Hypothalamus (tissue), 51 donors: ENCODE data around the gene SDK2.
"Not testable (repeated sequence)": the region's sequence is repeated elsewhere in the genome, so short reads cannot be mapped to it uniquely, and the experiment has no call there.

Experiments
- DNase-seq, 51 donors: peaks; one replicate each; lab custom pipeline; 2025; lab: John Stamatoyannopoulos, UW

The SDK2 gene

DNA sequence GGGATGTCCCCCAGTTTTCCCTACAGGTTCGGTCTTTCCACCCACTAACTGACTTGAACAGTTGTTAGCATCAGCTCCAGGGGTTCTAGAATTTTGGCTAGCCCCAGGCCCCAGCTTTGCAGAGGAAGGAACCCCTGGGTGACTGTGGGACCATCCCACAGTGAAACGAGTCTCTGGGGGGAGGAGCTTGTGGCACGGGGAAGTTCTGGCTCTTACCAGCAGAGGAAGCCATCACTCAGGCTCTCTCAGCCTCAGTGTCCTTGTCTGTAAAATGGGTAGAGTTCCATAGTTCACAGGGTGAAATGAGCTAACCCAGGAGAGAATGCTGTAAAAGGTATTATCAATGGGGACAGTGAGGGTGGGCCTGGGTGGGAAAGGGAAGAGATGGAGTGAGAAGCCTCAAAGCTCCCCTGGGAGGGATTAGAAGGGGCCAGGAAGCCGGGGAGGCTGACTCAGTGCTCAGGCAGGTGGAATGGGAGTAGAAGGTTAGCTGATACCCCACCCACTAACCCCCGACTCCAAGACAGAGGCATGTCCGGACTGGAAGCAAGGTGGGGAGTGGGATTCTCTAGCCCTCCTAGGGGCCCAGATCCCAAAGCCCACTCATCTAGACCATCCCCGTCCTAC, 301.6 kb downstream of the SDK2 start:
- no peak for DNase-seq

DNA sequence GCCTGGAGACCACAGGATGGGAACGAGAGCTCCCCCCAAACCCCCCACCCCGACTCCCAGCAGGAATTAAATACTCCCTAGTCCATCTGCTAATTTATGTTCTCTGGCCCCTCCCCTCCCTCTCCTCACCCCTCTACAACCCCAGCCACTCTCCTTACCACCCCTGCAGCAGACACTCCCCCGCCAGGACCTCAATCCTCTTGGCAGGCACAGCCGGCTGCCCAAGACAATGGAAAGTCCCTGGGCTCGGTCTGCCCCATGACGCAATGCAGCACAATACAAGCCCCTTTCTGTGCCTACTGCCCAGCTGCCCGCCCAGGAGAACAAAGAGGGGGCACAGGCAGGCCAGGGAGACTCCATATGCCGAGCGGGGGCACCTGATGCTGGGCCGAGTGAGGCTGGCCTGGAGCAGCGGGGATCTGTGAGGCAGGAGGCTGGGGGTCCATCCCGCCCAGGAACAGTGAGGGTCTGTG, 302.2 kb downstream of the SDK2 start:
- peak in 50 of 51 donors; percentile 26 to 97 (median 90) for DNase-seq

DNA sequence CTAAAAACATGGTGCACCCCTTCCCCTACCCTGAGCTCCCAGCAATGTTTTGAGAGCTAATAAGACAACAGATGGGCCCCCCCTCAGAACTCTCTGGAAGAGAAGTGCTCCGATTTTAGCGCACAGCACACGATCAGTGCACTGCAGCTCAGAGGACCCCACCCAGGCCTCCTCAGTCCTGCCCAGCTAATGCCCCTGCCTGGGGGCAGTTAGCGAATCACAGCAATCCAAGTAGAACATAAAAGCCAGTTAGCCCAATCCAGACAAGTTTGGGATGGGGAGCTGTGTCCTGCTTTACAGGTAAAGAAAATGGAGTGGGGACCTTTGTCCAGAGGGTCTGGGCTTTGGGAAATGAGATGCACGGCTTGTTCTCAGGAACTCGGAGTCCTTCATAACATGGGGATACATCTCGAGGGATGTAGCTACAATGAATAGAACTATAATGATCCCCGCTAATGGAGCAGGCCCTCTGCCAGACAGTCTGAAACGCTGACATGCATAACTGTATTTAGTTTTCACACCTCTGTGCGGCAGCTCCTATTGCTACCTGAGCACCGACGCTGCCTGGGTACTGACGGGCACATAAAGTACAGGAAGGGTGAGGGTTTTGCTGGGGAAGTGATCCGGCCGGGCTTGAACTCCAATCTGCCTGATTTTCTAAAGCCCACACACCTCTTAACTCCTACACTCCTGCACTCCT, 302.7 kb downstream of the SDK2 start:
- peak in 2 of 51 donors; percentile 55 to 59 for DNase-seq

DNA sequence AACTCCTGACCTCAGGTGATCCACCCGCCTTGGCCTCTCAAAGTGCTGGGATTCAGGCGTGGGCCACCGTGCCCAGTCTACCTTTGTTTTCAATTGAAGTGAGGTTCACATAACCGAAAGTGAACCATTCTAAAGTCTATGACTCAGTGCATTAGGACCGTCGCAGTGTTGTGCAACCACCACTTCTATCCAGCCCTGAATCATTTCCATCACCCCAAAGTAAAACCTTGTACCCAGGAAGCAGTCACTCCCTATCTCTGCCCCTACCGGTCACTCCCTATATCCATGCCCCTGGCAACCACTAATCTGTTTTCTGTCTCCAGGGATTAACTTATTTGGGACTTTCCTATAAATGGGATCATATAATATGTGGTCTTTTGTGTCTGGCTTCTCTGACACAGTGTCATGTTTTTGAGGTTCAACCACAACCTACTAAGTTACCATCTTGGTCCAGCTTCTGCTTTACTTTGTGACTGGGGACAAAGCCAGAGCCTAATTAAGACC, 304.1 kb downstream of the SDK2 start:
- DNase-seq, result peak in 1 of 51 donors; percentile 12

DNA sequence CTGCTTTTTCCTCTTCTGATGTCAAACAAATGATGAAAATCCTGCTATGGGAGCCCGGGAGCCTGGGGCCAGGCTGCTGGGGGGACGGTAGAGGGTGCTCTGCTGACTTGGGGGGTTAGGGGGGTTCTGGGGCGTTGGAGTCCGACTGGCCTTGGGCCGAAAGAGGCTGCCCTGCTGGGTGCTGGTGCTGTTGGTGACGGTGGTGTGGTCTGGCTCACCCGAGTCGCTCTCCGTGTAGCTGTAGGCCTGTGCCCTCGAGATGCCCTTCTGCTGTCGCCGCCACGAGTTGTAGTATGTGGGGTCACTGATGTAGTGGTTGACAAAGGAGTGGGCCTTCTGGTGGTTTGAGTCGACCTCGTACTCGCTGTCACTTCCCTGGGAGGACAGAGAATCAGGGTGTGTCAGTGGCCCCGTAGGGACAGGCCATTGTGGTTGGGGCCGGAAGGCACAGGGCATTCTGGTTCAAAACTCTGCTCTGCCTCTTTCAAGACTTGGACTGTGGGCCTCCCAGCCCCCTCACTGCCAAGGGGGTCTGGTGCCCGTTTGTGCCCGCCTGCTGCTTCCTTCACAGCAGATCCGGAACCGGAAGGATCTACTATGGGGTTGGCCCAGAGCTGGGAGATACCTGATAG, 305.6 kb downstream of the SDK2 start:
- DNase-seq, result no peak

DNA sequence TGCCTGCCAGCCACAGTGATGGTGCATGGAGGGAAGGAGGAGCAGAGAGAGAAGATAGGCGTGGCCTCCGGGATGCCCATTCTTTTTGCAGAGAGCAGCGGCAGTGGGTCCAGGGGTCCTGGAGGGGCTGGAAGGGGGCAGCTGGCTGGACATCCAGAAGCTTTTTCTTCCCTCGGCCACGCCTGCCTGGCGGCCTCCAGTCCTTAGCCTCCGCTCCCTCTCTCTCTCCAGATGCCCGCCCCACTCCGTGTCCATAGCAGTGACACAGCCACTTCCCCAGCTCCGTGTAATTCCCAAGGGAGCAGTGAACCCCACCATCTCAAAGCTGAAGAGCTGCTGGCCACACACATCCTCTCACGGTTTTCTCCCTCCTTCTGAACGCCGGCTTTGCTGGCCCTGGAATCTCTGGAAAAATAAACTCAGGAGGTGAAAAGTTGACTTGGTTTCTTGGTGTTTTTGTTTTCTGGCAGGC, 306.2 kb downstream of the SDK2 start:
- DNase-seq, result peak in 16 of 51 donors; percentile 10 to 48 (median 29)

DNA sequence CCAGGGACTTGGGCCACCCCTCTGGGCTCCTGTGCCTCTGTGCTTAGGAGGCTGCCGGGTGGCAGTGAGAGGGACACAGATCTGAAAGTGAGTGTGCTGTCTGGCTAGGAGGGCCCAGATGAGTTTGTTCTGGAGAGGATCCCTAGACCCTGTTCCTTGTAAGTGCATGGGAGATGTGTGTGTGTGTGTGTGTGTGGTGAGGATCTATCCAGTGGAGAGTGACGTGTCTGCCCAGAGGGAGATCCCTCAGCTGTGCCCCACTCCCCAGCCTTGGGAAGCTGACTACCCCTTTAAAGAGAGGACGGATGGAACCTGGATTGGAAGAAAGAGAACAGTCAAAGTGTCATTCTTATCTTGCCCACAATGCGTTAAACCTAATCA, 306.9 kb downstream of the SDK2 start:
- no peak for DNase-seq

DNA sequence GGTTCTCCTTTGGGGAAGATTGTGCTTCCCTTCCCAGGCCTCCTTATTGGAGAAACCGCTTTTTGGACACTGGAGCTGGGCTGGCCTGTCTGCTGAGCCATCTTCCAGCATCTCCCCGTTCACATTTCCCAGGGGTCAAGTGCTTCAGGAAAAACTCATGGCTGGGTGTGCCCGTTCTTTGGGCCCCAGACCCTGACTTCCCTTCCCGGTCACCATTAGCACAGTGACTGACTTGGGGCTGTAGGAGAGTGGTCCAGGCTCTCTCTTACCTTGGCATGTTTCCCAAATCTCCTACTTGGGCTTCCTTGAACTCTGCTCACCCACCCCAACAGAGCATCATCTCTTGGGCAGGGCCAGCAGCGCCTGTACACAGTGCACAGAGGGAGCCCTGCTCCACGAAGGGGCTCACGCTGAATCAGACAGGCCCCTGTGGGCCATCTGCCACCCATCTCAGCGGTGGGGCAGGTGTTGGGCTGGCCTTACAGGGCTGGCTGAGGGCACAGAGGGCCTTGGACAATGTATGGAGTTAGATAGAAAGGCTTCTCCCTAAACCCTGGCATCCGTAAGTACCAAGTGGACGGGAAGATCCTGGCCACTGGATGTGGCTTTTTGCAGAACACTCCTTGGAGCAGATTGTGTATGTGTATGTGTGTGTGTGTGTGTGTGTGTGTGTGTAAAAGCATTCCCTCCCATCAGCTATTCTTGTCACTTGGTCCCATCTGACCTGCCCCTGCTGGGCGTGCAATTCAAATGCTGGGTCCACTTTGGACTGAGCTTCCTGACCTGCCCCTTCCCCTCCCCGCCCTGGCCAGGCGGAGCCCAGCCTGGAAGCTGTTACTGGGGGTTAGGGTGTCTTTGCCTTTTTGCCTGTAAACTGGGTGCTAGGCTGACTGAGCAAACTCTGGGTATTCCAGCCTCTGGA, 307.6 kb downstream of the SDK2 start:
- no peak for DNase-seq

DNA sequence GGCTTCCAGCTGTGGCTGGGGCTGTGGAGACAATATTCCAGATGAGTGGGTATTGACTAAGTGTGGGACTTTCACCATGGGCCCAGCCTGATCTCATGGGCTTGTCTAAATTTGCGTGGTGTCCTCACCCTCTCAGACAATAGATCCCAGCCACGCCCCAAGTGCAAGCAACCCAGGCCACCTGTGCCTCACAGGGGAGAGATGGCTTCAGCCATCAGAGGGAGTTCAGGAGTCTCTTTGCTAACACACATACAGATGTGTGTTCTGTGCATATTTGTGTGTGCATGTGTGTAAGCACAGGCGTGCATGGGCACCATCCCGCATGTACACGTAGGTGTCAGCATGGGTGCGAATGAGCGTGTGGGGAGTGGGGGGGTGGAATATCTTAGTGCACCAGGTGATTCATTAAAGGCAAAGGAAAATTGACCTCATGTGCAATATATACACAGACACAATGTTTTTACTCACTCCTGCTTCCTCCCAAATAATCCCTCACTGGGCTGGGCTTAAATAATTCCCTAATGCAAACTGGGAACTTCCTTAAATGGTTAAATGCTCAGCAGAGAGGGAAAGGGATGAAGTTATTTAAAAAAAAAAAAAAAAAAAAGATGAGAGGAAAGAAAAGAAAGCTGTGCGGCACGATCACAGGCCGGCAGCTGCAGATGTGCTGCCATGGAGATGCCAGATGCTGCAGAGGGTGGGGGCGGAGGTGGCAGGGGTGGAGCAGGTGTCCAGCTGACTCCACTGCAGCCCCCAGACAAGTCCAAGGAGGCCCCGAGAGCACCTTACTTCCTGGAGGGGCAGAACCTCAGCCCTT, 308.4 kb downstream of the SDK2 start:
- DNase-seq, result no peak

DNA sequence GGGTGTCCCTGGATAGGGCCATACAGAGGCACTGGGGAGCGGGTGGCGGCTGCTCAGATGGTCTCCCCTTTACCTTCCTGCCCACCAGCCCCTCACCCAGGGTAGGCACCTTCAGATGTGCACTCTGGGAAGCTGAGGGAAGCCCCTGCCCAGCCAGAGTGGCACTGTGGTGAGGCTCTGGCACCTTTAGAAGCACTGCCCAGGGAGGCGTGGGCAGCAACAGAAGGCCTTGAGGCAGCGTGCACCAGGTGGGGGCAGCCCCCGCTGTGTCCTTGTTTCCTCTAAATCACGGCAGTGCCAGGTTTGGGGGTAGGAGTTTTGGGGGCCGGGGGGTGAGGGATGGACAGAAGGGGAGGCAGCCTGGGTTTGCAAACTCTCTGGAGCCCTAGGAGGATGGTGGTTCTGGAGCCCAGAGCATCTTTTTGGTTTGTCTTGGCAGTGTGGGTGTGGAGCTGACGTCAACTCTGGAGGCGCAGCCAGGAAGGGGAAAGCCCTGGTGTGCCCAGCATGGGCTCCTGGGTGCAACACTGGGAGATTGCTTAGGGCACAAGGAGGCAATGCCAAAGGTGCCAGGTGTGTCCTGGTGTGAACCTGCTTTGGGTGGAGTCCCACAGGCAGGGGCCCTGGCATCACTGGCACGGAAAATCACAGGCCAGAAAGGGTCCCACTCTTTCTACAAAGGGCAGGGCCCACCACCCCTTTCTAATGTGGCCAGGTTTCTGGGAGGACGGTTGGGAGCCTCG, 309.3 kb downstream of the SDK2 start:
- no peak for DNase-seq

DNA sequence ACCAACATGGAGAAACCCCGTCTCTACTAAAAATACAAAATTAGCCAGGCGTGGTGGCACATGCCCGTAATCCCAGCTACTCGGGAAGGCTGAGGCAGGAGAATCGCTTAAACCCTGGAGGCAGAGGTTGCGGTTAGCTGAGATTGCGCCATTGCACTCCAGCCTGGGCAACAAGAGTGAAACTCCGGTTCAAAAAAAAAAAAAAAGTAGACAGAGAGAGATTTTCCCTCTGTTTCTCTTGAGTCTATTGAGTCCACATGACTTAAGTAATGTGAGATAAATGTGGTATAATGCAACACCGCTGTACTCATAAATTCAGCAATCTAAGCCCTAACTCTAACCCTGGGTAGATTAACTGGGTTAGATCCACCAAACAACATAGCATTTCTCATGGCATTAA, 310.8 kb downstream of the SDK2 start:
- not testable (repeated sequence) for DNase-seq

DNA sequence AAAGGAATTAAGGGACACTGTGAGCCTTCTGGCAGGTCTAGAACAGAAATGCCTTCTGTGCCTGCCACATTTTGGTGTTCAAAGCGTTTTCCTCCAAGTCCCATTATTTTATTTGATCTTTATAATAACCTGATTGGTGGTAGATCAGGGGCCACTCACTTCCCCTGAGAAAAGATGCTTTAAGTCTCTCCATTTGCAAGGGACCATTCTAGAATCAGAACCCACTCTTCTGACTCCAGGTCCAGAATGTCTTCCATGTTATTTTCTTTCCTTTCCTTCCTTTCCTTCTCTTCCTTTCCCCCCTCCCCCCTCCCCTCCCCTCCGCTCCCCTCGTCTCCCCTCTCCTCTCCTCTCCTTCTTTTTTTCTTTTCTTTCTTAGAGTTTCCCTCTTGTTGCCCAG, 313.2 kb downstream of the SDK2 start:
- DNase-seq, result no peak

DNA sequence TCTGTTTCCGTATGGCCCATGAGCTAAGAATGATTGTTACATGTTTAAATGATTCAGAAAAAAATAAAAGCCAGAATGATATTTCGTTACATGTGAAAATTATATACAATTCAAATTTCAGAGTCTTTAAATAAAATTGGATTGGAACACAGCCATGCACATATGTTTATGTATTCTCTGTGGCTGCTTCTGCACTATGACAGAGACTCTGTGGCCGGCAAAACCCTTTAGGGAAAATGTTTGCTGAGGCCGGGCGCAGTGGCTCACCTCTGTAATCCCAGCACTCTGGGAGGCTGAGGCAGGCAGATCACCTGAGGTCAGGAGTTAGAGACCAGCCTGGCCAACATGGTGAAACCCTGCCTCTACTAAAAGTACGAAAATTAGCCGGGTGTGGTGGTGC, 316.6 kb downstream of the SDK2 start:
- DNase-seq, result no peak

DNA sequence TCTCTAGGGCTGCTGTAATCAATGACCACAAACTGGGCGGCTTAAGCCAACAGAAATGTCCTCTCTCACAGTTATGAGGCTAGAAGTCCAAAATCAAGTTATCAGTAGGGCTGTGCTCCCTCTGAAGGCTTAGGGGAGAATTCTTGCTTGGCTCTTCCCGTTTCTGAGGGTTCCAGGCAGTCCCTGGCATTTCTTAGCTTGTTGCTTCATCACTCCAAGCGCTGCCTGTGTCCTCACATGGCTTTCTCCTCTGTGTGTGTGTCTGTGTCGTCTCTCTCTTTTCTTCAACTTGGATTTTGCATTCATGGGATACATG, 318.8 kb downstream of the SDK2 start:
- peak in 2 of 51 donors; percentile 19 to 26 for DNase-seq

DNA sequence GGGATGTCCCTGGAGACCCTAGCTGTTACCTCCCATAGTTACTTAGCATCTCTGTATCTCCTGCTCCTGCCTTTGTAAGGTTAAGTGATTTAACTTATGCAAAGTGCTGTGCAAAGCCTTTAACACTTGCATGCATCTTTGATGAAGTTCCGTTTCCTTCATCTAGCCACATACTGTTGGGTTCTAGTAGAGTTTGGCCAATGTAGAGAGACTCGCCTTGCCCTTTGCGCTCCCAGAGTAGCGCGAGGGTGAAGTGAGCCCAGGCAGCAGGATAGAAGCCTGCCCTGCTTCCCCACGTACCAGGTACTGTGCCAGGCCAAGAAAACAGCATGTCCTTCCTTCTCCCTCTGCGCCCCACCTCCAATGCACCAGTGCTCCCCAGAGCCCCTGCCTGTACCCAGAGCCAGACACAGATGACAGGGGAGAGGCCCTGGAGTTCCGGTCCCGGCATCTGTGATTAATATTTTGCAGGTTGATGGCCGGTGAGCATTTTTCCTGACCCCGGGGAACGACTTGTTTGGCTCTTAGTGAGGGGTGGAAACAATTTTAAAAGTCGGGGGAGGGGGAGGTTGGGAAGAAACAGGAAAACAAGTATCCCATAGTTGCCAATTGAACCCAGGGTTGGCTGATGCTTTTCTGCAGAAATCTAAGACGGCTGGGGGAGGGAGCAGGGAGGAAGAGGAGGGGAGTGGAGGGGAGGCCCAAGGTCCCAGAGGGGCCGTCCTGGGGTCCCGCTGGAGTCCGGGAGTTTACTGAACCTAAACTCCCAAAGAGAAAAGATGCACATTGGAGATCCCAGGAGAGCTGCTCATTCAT, 319.3 kb downstream of the SDK2 start:
- DNase-seq, result no peak

DNA sequence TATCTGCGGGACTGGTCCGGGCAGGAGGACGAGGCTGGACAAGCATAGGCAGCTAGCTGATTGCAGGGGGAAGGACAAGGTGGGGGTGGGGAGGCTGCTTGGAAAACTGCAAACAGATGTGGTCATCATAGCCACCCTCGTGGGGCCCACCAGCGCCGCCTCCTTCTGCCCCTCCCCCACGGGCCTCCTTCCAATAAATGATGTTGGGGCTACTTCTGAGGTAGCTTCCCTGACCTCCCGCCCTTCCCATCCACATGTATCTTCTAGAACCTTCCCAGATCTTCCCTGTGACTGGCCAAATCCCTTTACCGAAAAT, 320.1 kb downstream of the SDK2 start:
- no peak for DNase-seq

DNA sequence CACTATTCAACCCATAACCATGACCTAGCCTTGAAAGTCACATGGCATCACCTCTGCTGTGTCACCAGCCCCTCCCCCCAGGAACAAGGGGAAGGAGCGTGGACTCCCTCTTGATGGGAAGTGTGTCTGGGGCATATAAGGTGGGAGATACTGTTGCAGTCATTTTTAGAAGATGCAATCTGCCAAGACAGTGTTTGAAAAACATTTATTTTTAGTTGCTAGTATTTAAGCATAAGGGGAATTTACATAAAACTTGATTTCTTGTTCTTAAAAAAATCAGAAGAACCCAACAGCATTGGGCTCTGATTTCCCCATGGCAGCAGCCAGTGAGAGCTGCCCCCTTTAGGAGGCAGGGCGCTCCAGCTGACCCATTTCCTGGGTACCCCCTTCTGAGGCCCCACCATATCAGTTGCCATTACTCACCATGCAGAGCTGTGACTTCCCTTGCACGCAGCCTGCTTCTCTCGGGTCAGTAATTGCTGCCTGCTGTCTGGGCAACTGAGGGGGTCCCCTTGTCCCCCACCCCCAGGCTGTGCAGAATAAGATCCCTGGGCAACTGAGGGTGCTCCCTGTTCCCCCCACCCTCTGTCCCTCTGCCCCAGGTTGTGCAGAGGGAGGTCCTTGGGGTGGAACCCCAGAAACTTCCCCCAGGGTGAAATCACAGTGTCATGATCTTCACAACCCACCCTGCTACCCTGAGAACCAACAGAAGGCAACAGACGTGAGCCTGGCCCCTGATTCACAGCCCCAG, 320.7 kb downstream of the SDK2 start:
- no peak for DNase-seq
